ENCODE results near the gene GLO1. TPM values are rescaled to one million over a fixed set of nuclear protein-coding genes. Genes with fewer than 3 reads are reported as not detected.

GLO1 gene
- total and polyA plus RNA-seq, 9 of the 15 experiments (the other 6 are each of a cell fraction or from before 2014, with no cell fraction given): 155 to 331 (median 203) TPM

GRCh38 chr6:38722727-38723334 is 19.9 kb upstream of the GLO1 start (continued):
- TF ChIP-seq BRCA1 (IDR thresholded peaks at IDR 0.05): no peak
- no peak for TF ChIP-seq BRCA1 (CRISPR knock-in tag; IDR thresholded peaks at IDR 0.05)
- TF ChIP-seq ETS1 (conservative IDR thresholded peaks at IDR 0.05; ENCODE audit: control insufficient read depth, low read depth, low read length): no peak
- 0 out of 2 replicates have a peak, but pooled peaks have one; percentile 34 for TF ChIP-seq ESRRA (IDR thresholded peaks at IDR 0.05; ENCODE audit: borderline replicate concordance, low read depth)
- no peak for TF ChIP-seq SIX5 (IDR thresholded peaks at IDR 0.05; ENCODE audit: borderline replicate concordance in 1 of 2, insufficient read depth in 1 of 2, low read depth in 1 of 2, low read length in 2 of 2)
- TF ChIP-seq JUN (IDR thresholded peaks at IDR 0.05; ENCODE audit: borderline replicate concordance, low read depth, low read length): no peak
- no peak for TF ChIP-seq JUN (CRISPR knock-in tag; IDR thresholded peaks at IDR 0.05; ENCODE audit: borderline replicate concordance)
- no peak for TF ChIP-seq BRD9 (IDR thresholded peaks at IDR 0.05; ENCODE audit: low read depth, partially characterized antibody)
- no peak for TF ChIP-seq CTCFL (IDR thresholded peaks at IDR 0.05; ENCODE audit: borderline replicate concordance, insufficient read depth, low read depth, low read length, poor library complexity, severe bottlenecking)
- TF ChIP-seq ZNF175 (CRISPR knock-in tag; IDR thresholded peaks at IDR 0.05; ENCODE audit: low read depth): no peak
- no peak for TF ChIP-seq E2F3 (CRISPR knock-in tag; IDR thresholded peaks at IDR 0.05)
- TF ChIP-seq RB1 (IDR thresholded peaks at IDR 0.05; ENCODE audit: low read depth): peak; percentile 34; the same call in 1 of the 2 replicates
- TF ChIP-seq ZNF507 (tag; conservative IDR thresholded peaks at IDR 0.05): no peak
- TF ChIP-seq RBM14 (IDR thresholded peaks at IDR 0.05; ENCODE audit: borderline replicate concordance, insufficient read depth, low read depth, low read length): no peak
- no peak for TF ChIP-seq ZNF785 (CRISPR knock-in tag; IDR thresholded peaks at IDR 0.05)
- no peak; the same call in 1 of the 2 replicates for TF ChIP-seq MBD2 (IDR thresholded peaks at IDR 0.05; ENCODE audit: borderline replicate concordance, low read depth)
- TF ChIP-seq ZNF778 (CRISPR knock-in tag; IDR thresholded peaks at IDR 0.05): no peak
- TF ChIP-seq BRF2 (IDR thresholded peaks at IDR 0.05; ENCODE audit: borderline replicate concordance, insufficient read depth, insufficient read length): no peak
- TF ChIP-seq DPF2 (IDR thresholded peaks at IDR 0.05): no peak
- no peak for TF ChIP-seq EP300 (IDR thresholded peaks at IDR 0.05; ENCODE audit: low read length)
- TF ChIP-seq ZNF324 (CRISPR knock-in tag; IDR thresholded peaks at IDR 0.05): no peak
- no peak for TF ChIP-seq NONO (IDR thresholded peaks at IDR 0.05; ENCODE audit: low read depth in 2 of 2, low read length in 1 of 2)
